A673 (cell line): ENCODE data around the gene MYO18A. TPM values are rescaled to one million over a fixed set of nuclear protein-coding genes. Genes with fewer than 3 reads are reported as not detected.

ENCODE experiments used
- BruUV-seq: library from RNA; stranded (reverse); fragments of 400-500 nt; replicated peaks from 2 replicates; lab custom pipeline; 2021; lab: Mats Ljungman, UMichigan
- CTCF ChIA-PET: fragments of 300-600 bp; sonication (Branson Sonifier 250); formaldehyde crosslinking; loops from one replicate; lab custom pipeline; 2022; ENCODE audit warnings: antibody characterized with exemption; lab: Charles Lee
- POLR2A ChIA-PET: fragments of 300-600 bp; sonication (Branson Sonifier 250); formaldehyde crosslinking; loops from one replicate; lab custom pipeline; 2022; ENCODE audit warnings: antibody characterized with exemption; ENCODE audit not compliant: low non-redundant PET; lab: Charles Lee
- DNase-seq: peaks from one replicate; pipeline ENCODE4 v3.0.0-alpha.2; 2015; ENCODE audit warnings: low spot score
- H3K27ac ChIP-seq: fragments of 200-600 bp; sonication (generic); 2 replicates; pipeline ENCODE4 v1.5.1; 2016; ENCODE audit warnings: mixed run types, low read depth, mild to moderate bottlenecking, mixed read lengths, antibody characterized with exemption, low read length; ENCODE audit not compliant: poor library complexity, severe bottlenecking
- H3K27me3 ChIP-seq: fragments of 200-600 bp; sonication (generic); replicated peaks from 2 replicates; pipeline ENCODE4 v1.6.1; 2017; ENCODE audit warnings: mixed run types, low read depth, mild to moderate bottlenecking, mixed read lengths, antibody characterized with exemption, low read length; ENCODE audit not compliant: insufficient read depth, poor library complexity
- H3K36me3 ChIP-seq: fragments of 200-600 bp; sonication (generic); 2 replicates; pipeline ENCODE4 v1.6.1; 2016; ENCODE audit warnings: mixed run types, mild to moderate bottlenecking, mixed read lengths, antibody characterized with exemption, low read length; ENCODE audit not compliant: insufficient read depth, poor library complexity, severe bottlenecking
- H3K4me1 ChIP-seq: fragments of 200-600 bp; sonication (generic); 2 replicates; pipeline ENCODE4 v1.6.1; 2017; ENCODE audit warnings: mixed run types, mild to moderate bottlenecking, mixed read lengths, antibody characterized with exemption, low read length; ENCODE audit not compliant: insufficient read depth, poor library complexity, severe bottlenecking
- H3K4me3 ChIP-seq: fragments of 200-600 bp; sonication (generic); 2 replicates; pipeline ENCODE4 v1.5.1; 2016; ENCODE audit warnings: low read depth, mixed run types, mild to moderate bottlenecking, mixed read lengths, low read length; ENCODE audit not compliant: poor library complexity, severe bottlenecking
- H3K9me3 ChIP-seq: fragments of 200-600 bp; sonication (generic); 2 replicates; pipeline ENCODE4 v1.6.1; 2016; ENCODE audit warnings: mixed run types, low read depth, mild to moderate bottlenecking, mixed read lengths, antibody characterized with exemption, low read length; ENCODE audit not compliant: poor library complexity, severe bottlenecking
- CTCF ChIP-seq: fragments of 300-800, 200-600 bp; sonication (generic); conservative IDR thresholded peaks from 2 replicates; pipeline ENCODE4 v1.5.1; 2017; ENCODE audit warnings: low read depth, mild to moderate bottlenecking, antibody characterized with exemption, low read length, moderate library complexity, mixed read lengths
- EZH2 ChIP-seq: fragments of 200-600 bp; sonication (generic); IDR thresholded peaks from 2 replicates; pipeline ENCODE4 v1.6.1; 2017; ENCODE audit warnings: borderline replicate concordance, low read depth, mild to moderate bottlenecking, mixed read lengths, antibody characterized with exemption, low read length; ENCODE audit not compliant: poor library complexity, severe bottlenecking
- intact Hi-C: fragments of 100-400 bp; cut with micrococcal nuclease; formaldehyde crosslinking; loops from one replicate; pipeline ENCODE4 v1.10.0; 2022; ENCODE audit not compliant: unreplicated experiment
- total RNA-seq: library from RNA; stranded (reverse); gene quantifications from 2 replicates; pipeline ENCODE4 v1.2.3, GENCODE V29; 2021

Gene MYO18A
- total RNA-seq, 1 experiment from 2014 or later, result 26.6 TPM

- H3K4me3 ChIP-seq, result no peak overlapping the region
- ChIA-PET POLR2A (no interaction called here), CTCF (interaction anchor here (0.6 to 11.8 kb wide), 4 partner anchors 15 to 375 kb away, joined by 3 to 309 read pairs (median 4); no protein-coding TSS in a partner anchor)
- no peaks in the 10 kb centered on the region for H3K36me3 ChIP-seq
- TF ChIP-seq CTCF (no peak), EZH2 (no peak)
- no peak for DNase-seq
- H3K27ac ChIP-seq, result no peak overlapping the region
- peaks cover 26% of the 10 kb centered on the region for H3K4me1 ChIP-seq
- no TSS peak for BruUV-seq
- intact Hi-C loops, result no loop called here
- no peaks in the 10 kb centered on the region for H3K27me3 ChIP-seq
- H3K9me3 ChIP-seq, result no peaks in the 10 kb centered on the region
These were observed 71.2 kb downstream of the MYO18A start for GRCh38 chr17:29108823-29109476.

GRCh38 chr17:29107933-29108822 is 72.0 kb downstream of the MYO18A start:
- ChIA-PET CTCF (interaction anchor here (0.6 to 11.8 kb wide), 4 partner anchors 16 to 374 kb away, joined by 3 to 309 read pairs (median 4); no protein-coding TSS in a partner anchor), POLR2A (interaction anchor here (0.6 kb wide), 1 partner anchor 474 kb away, joined by 4 read pairs; no protein-coding TSS in a partner anchor)
- Histone ChIP-seq H3K4me3 (no peak overlapping the region), H3K27ac (no peak overlapping the region), H3K9me3 (no peaks in the 10 kb centered on the region), H3K27me3 (no peaks in the 10 kb centered on the region), H3K4me1 (peaks cover 19% of the 10 kb centered on the region), H3K36me3 (no peaks in the 10 kb centered on the region)
- TF ChIP-seq CTCF (no peak), EZH2 (no peak)
- no TSS peak for BruUV-seq
- no peak for DNase-seq
- intact Hi-C loops, result no loop called here

- TF ChIP-seq CTCF, result no peak
- no peak for TF ChIP-seq EZH2
- H3K27me3 ChIP-seq, result no peaks in the 10 kb centered on the region
- H3K27ac ChIP-seq, result peak overlapping the region; percentile 16
- peaks cover 8% of the 10 kb centered on the region for H3K4me1 ChIP-seq
- CTCF ChIA-PET, result no interaction called here
- POLR2A ChIA-PET, result no interaction called here
- no peaks in the 10 kb centered on the region for H3K9me3 ChIP-seq
- H3K36me3 ChIP-seq, result no peaks in the 10 kb centered on the region
- no peak for DNase-seq
- no peak overlapping the region for H3K4me3 ChIP-seq
- intact Hi-C loops, result no loop called here
- no TSS peak for BruUV-seq
These were observed 73.1 kb downstream of the MYO18A start for GRCh38 chr17:29107084-29107483.
